ENCODE measurements around the gene ZNF221. TPM values are rescaled to one million over a fixed set of nuclear protein-coding genes. Genes with fewer than 3 reads are reported as not detected.

Gene ZNF221
- total RNA-seq, 4 donors from 2014 or later, result 3.5 to 7.1 (median 5.2) TPM

DNA sequence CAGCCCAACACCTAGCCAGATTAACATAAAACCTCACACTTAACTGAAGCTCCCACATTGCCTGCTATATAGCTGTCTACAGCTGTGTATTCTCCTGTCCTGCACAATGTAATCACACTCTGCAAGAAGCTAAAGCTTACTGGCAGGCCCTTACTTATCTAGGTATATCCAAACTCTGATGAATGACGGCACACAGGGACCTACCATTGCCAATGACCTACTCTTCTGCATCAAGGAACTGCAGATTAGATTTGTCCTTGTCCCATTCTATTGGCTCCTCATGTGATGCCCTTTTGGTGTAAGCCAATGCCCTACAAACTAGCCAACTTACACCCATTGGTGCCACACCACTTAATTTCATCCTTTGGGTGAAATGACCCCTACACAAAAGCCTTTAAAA lies 42.4 kb upstream of the ZNF221 start:
- TF ChIP-seq EP300 (IDR thresholded peaks at IDR 0.05) (no peak), POLR2AphosphoS5 (IDR thresholded peaks at IDR 0.05) (no peak), CTCF (IDR thresholded peaks at IDR 0.05) (no peak), POLR2A (IDR thresholded peaks at IDR 0.05; ENCODE audit: low read depth) (no peak)
- peaks cover 5 to 12% (median 8%) of the 10 kb centered on the region in 4 donors for H3K36me3 ChIP-seq
- H3K4me3 ChIP-seq, result no peak overlapping the region
- no peaks in the 10 kb centered on the region for H3K27me3 ChIP-seq
- 100% methylated on average over 1 of the region's 1 CpG for WGBS
- no peaks in the 10 kb centered on the region for H3K4me1 ChIP-seq
- intact Hi-C loops (cut with DNase I), result no loop called here
- DNase-seq (ENCODE audit: extremely low spot score), result no peak
- H3K9me3 ChIP-seq, result peaks cover 9 to 99% (median 87%) of the 10 kb centered on the region in 4 donors
- no peak overlapping the region for H3K27ac ChIP-seq (replicated peaks in 1 of 4)

DNA sequence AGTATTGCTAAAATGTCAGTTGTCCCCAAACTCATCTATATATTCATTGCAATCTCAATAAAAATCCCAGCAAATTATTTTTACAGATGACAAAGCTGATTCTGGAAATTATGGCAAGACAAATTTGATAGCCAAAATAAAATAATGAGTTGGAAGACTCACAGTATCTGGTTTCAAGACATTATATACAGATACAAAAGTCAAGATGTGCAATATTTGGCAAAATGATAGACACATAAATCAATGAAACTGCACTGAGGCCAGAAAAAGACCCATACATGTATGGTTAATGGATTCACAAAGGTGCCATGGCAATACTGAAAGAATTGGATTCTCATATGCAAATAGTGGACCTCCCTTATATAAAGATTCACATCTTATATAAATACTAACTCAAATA lies 40.1 kb upstream of the ZNF221 start:
- Histone ChIP-seq H3K27ac (replicated peaks in 1 of 4) (no peak overlapping the region), H3K4me1 (no peaks in the 10 kb centered on the region), H3K9me3 (peaks cover 21 to 99% (median 95%) of the 10 kb centered on the region in 4 donors), H3K4me3 (no peak overlapping the region), H3K27me3 (no peaks in the 10 kb centered on the region), H3K36me3 (peaks cover 27 to 34% (median 30%) of the 10 kb centered on the region in 4 donors)
- DNase-seq (ENCODE audit: extremely low spot score), result no peak
- TF ChIP-seq POLR2A (IDR thresholded peaks at IDR 0.05; ENCODE audit: low read depth), result no peak
- no peak for TF ChIP-seq CTCF (IDR thresholded peaks at IDR 0.05)
- no peak for TF ChIP-seq POLR2AphosphoS5 (IDR thresholded peaks at IDR 0.05)
- no peak for TF ChIP-seq EP300 (IDR thresholded peaks at IDR 0.05)
- intact Hi-C loops (cut with DNase I), result no loop called here

GRCh38 chr19:43913383-43913782 lies 37.6 kb upstream of the ZNF221 start:
- TF ChIP-seq POLR2A (IDR thresholded peaks at IDR 0.05; ENCODE audit: low read depth), result no peak
- no peak for TF ChIP-seq POLR2AphosphoS5 (IDR thresholded peaks at IDR 0.05)
- TF ChIP-seq CTCF (IDR thresholded peaks at IDR 0.05), result no peak
- no peak for TF ChIP-seq EP300 (IDR thresholded peaks at IDR 0.05)
- peaks cover 52 to 59% (median 55%) of the 10 kb centered on the region in 4 donors for H3K36me3 ChIP-seq
- WGBS, result 100% methylated on average over 7 of the region's 7 CpGs
- no peak overlapping the region for H3K4me3 ChIP-seq
- no peaks in the 10 kb centered on the region for H3K27me3 ChIP-seq
- intact Hi-C loops (cut with DNase I), result no loop called here
- peaks cover 21 to 100% (median 97%) of the 10 kb centered on the region in 4 donors for H3K9me3 ChIP-seq
- no peak for DNase-seq (ENCODE audit: extremely low spot score)
- H3K27ac ChIP-seq (replicated peaks in 1 of 4), result no peak overlapping the region
- no peaks in the 10 kb centered on the region for H3K4me1 ChIP-seq

- Histone ChIP-seq H3K27me3 (no peaks in the 10 kb centered on the region), H3K9me3 (peaks cover 21 to 100% (median 99%) of the 10 kb centered on the region in 4 donors), H3K4me3 (no peak overlapping the region), H3K4me1 (no peaks in the 10 kb centered on the region), H3K36me3 (peaks cover 59 to 66% (median 61%) of the 10 kb centered on the region in 4 donors), H3K27ac (replicated peaks in 1 of 4) (no peak overlapping the region)
- DNase-seq (ENCODE audit: extremely low spot score), result no peak
- no peak for TF ChIP-seq CTCF (IDR thresholded peaks at IDR 0.05)
- TF ChIP-seq EP300 (IDR thresholded peaks at IDR 0.05), result no peak
- TF ChIP-seq POLR2AphosphoS5 (IDR thresholded peaks at IDR 0.05), result no peak
- TF ChIP-seq POLR2A (IDR thresholded peaks at IDR 0.05; ENCODE audit: low read depth), result no peak
- intact Hi-C loops (cut with DNase I), result no loop called here
- WGBS, result 64% methylated on average over 3 of the region's 3 CpGs
Measured at GRCh38 chr19:43914051-43914450, 37.0 kb upstream of the ZNF221 start.

DNA sequence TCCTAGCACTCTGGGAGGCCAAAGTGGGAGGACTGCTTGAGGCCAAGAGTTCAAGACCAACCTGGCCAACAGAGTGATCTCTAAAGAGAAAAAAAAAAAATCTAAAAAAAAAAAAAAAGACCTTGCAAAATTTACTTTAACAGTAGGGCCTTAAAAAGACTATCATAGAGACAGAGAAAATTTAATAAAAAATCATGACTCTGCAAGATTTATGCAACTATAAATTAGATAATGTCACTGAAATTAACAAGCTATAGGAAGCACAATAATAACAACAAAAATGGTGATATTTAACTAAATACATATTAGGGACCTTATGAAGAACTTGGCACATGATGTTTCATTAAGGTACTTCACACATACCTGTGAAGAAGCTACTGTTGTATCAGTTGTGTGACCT lies 27.2 kb upstream of the ZNF221 start:
- no peak for DNase-seq (ENCODE audit: extremely low spot score)
- TF ChIP-seq CTCF (IDR thresholded peaks at IDR 0.05), result no peak
- H3K27me3 ChIP-seq, result no peaks in the 10 kb centered on the region
- H3K4me1 ChIP-seq, result no peaks in the 10 kb centered on the region
- no peak overlapping the region for H3K4me3 ChIP-seq
- intact Hi-C loops (cut with DNase I), result no loop called here
- H3K27ac ChIP-seq (replicated peaks in 1 of 4), result no peak overlapping the region
- H3K36me3 ChIP-seq, result peaks cover 86 to 100% (median 98%) of the 10 kb centered on the region in 4 donors
- H3K9me3 ChIP-seq, result peaks cover 0 to 37% (median 28%) of the 10 kb centered on the region in 4 donors
